K562 (cell line): Measurements from ENCODE around the gene FGF13. TPM values are rescaled to one million over a fixed set of nuclear protein-coding genes. Genes with fewer than 3 reads are reported as not detected.

Experiments used
- ATAC-seq: fragments of 200-7000 bp; cut with Tn5 transposase; 3 replicates; pipeline ENCODE4 v1.9.1; 2020; ENCODE audit warnings: moderate library complexity
- BruUV-seq: library from RNA; stranded (reverse); fragments of 400-500 nt; replicated peaks from 2 replicates; lab custom pipeline; 2021; lab: Mats Ljungman, UMichigan
- CTCF ChIA-PET: fragments of 300-600 bp; formaldehyde crosslinking; extraction: SDS; loops from one replicate; lab custom pipeline; 2021; ENCODE audit warnings: low intra/inter-chr PET ratio; lab: Yijun Ruan, JAX
- POLR2A ChIA-PET: fragments of 300-600, 350-650 bp; sonication (Branson Sonifier 250); formaldehyde crosslinking; extraction: SDS; loops from one replicate; lab custom pipeline; 2021; ENCODE audit warnings: antibody characterized with exemption, inconsistent platforms; lab: Yijun Ruan, JAX
- DNase-seq, 4 experiments: peaks; one replicate each; pipeline versions ENCODE4 v3.0.0 to v3.0.0-alpha.2; 2011 to 2018; ENCODE audit warnings: low spot score in 3 of 4, mixed read lengths in 3 of 4; ENCODE audit errors: extremely low read depth in 1 of 4
- FAIRE-seq: peaks from 2 replicates; lab custom pipeline; 2011; peaks lifted over from hg19 to GRCh38; lab: Jason Lieb, UNC
- H2AFZ ChIP-seq: 2 replicates; pipeline ENCODE4 v1.6.0; 2011; ENCODE audit warnings: low read depth, low read length, control low read depth, inconsistent platforms
- H3K27ac ChIP-seq: fragments of 200-600 bp; 3 replicates; pipeline ENCODE4 v1.8.0; 2011; ENCODE audit warnings: low read depth, mild to moderate bottlenecking, control low read depth, inconsistent platforms, low read length, moderate library complexity, mixed read lengths; ENCODE audit errors: extremely low read depth
- H3K27me3 ChIP-seq, 2 experiments: fragments of 300-600 bp in 1 of 2; 2 replicates in 1 of 2; 3 replicates in 1 of 2; pipeline versions ENCODE4 v1.6.0 to v1.8.0; 2011; ENCODE audit warnings: inconsistent platforms in 2 of 2, low read length in 2 of 2, mild to moderate bottlenecking in 1 of 2, mixed read lengths in 1 of 2, moderate library complexity in 1 of 2; ENCODE audit not compliant: control insufficient read depth in 2 of 2, insufficient read depth in 2 of 2
- H3K36me3 ChIP-seq: fragments of 300-600 bp; 3 replicates; pipeline ENCODE4 v1.8.0; 2011; ENCODE audit warnings: mild to moderate bottlenecking, low read length, inconsistent platforms; ENCODE audit not compliant: control insufficient read depth, insufficient read depth
- H3K4me1 ChIP-seq, 2 experiments: fragments of 200-600 bp in 1 of 2; replicated peaks in 1 of 2; 2 replicates in 1 of 2; 3 replicates in 1 of 2; pipeline versions ENCODE4 v1.5.1 to v1.8.0; 2011; ENCODE audit warnings: inconsistent platforms in 2 of 2, low read length in 2 of 2, mild to moderate bottlenecking in 1 of 2, mixed read lengths in 1 of 2, moderate library complexity in 1 of 2; ENCODE audit not compliant: control insufficient read depth in 2 of 2, insufficient read depth in 2 of 2
- H3K4me2 ChIP-seq: 2 replicates; pipeline ENCODE4 v1.6.1; 2011; ENCODE audit warnings: low read length, control low read depth, inconsistent platforms, mixed read lengths; ENCODE audit not compliant: insufficient read depth
- H3K4me3 ChIP-seq: fragments of 200-600 bp; sonication (generic), shearing (Covaris generic); 2 replicates; pipeline ENCODE4 v1.5.1; 2016; ENCODE audit warnings: control low read depth, inconsistent platforms
- H3K79me2 ChIP-seq: fragments of 200-600 bp; 3 replicates; pipeline ENCODE4 v1.8.0; 2011; ENCODE audit warnings: low read length, inconsistent platforms; ENCODE audit not compliant: control insufficient read depth, insufficient read depth
- H3K9ac ChIP-seq, 2 experiments: 2 replicates each; pipeline versions ENCODE4 v1.6.0 to v1.6.1; 2011; ENCODE audit warnings: low read depth in 2 of 2, low read length in 2 of 2, control low read depth in 1 of 2, inconsistent platforms in 1 of 2, mild to moderate bottlenecking in 1 of 2, mixed read lengths in 1 of 2; ENCODE audit not compliant: insufficient read depth in 1 of 2
- H3K9me1 ChIP-seq: one replicate; pipeline ENCODE4 v1.6.0; 2011; ENCODE audit warnings: inconsistent platforms, mild to moderate bottlenecking, low read length, moderate library complexity; ENCODE audit not compliant: control insufficient read depth, insufficient read depth
- H3K9me3 ChIP-seq: replicated peaks from 2 replicates; pipeline ENCODE4 v1.5.1; 2011; ENCODE audit warnings: low read depth, low read length, inconsistent platforms; ENCODE audit not compliant: control insufficient read depth, insufficient read depth
- H4K20me1 ChIP-seq: replicated peaks from 2 replicates; pipeline ENCODE4 v1.6.1; 2011; ENCODE audit warnings: low read length, inconsistent platforms, mixed read lengths; ENCODE audit not compliant: control insufficient read depth, insufficient read depth
- ILK ChIP-seq: fragments of 450-650 bp; IDR thresholded peaks from 2 replicates; pipeline ENCODE4 v1.6.1; 2016; ENCODE audit warnings: missing genetic modification characterization, low read depth, mild to moderate bottlenecking, missing compliant biosample characterization, moderate library complexity, borderline replicate concordance
- SIN3A ChIP-seq, 2 experiments: fragments of 150-350 bp in 1 of 2; IDR thresholded peaks; 2 replicates each; pipeline ENCODE4 v1.6.1; 2011 to 2016; ENCODE audit warnings: borderline replicate concordance in 2 of 2, low read depth in 2 of 2, low read length in 2 of 2, mild to moderate bottlenecking in 2 of 2, moderate library complexity in 2 of 2; ENCODE audit not compliant: control insufficient read depth in 1 of 2
- ZNF57 ChIP-seq: fragments of 450-650 bp; formaldehyde crosslinking; IDR thresholded peaks from 2 replicates; pipeline ENCODE4 v1.4.0; 2020; ENCODE audit warnings: mild to moderate bottlenecking, moderate library complexity
- WGBS: fragments of 100-300 bp; shearing (Covaris generic); methylation state at CpG from one replicate; pipeline ENCODE4 v1.1.6; 2016; ENCODE audit warnings: low coverage, mixed read lengths; ENCODE audit not compliant: insufficient coverage; ENCODE audit errors: missing lambda C conversion rate; 5-methylcytosine and 5-hydroxymethylcytosine counted together
- in situ Hi-C: fragments of 300-500 bp; cut with MboI; formaldehyde crosslinking; loops from 4 replicates; pipeline ENCODE4 v1.15.0; 2018; ENCODE audit warnings: inconsistent platforms, mixed read lengths
- intact Hi-C: fragments of 100-400 bp; cut with micrococcal nuclease; formaldehyde crosslinking; loops from 2 replicates; pipeline ENCODE4 v1.14.2; 2022
- polyA plus RNA-seq, 8 experiments: library from polyadenylated mRNA; depleted of rRNA in 4 of 8; stranded (reverse) in 5 of 8; unstranded in 3 of 8; fragments of >200 nt; fragmentation: Nextera tagmentation in 2 of 8; fragmentation: Illumina TruSeq in 1 of 8; extraction: Ambion mirVana in 2 of 8; extraction: Trizol in 1 of 8; gene quantifications; 2 replicates each; pipeline versions ENCODE4 v1.2.1 to v1.2.3, GENCODE V29; 2011 to 2014; ENCODE audit warnings: inconsistent platforms in 1 of 8, missing spikeins in 1 of 8
- total RNA-seq, 7 experiments: library from RNA; depleted of rRNA in 6 of 7; stranded (reverse); fragments of >200 nt in 6 of 7; fragmentation: Illumina TruSeq in 2 of 7; extraction: Trizol in 2 of 7; gene quantifications; 2 replicates each; pipeline versions ENCODE4 v1.2.1 to v1.2.3, GENCODE V29; 2011 to 2021; ENCODE audit warnings: low replicate concordance in 1 of 7
- TF ChIP-seq, protein P1 (sequence below): fragments of 450-650 bp; formaldehyde crosslinking; IDR thresholded peaks from 2 replicates; pipeline ENCODE4 v1.4.0; 2020; ENCODE audit warnings: mild to moderate bottlenecking, mixed read lengths
- TF ChIP-seq, protein P2 (sequence below): sonication (generic); formaldehyde crosslinking; IDR thresholded peaks from 2 replicates; pipeline ENCODE4 v1.8.1; 2023; ENCODE audit warnings: mild to moderate bottlenecking, missing genetic modification reagents

The FGF13 gene
- total and polyA plus RNA-seq, 9 of the 15 experiments (the other 6 are each of a cell fraction or from before 2014, with no cell fraction given): 14.8 to 95.7 (median 60.8) TPM

GRCh38 chrX:138759217-138759943 lies 47.9 kb upstream of the FGF13 start:
- ChIA-PET CTCF (no interaction called here), POLR2A (interaction anchor here (0.6 kb wide), 1 partner anchor 113 kb away, joined by 3 read pairs; no protein-coding TSS in a partner anchor)
- Histone ChIP-seq H3K36me3 (no peaks in the 10 kb centered on the region), H3K4me2 (no peak overlapping the region), H3K27ac (no peak overlapping the region), H3K9me3 (no peaks in the 10 kb centered on the region), H4K20me1 (no peaks in the 10 kb centered on the region), H3K79me2 (no peaks in the 10 kb centered on the region), H3K9ac (no peak overlapping the region), H3K4me3 (no peak overlapping the region), H3K4me1 (no peaks in the 10 kb centered on the region), H2AFZ (no peak overlapping the region), H3K27me3 (no peaks in the 10 kb centered on the region), H3K9me1 (no peaks in the 10 kb centered on the region)
- intact Hi-C loops: no loop called here
- no peak for DNase-seq
- ATAC-seq: no peak
- TF ChIP-seq ILK (no peak), ZNF57 (no peak), SIN3A (IDR thresholded peaks at IDR 0.05; ENCODE audit: borderline replicate concordance in 2 of 2, control insufficient read depth in 1 of 2, low read depth in 2 of 2, low read length in 2 of 2) (no peak)
- TF ChIP-seq, protein P1, sequence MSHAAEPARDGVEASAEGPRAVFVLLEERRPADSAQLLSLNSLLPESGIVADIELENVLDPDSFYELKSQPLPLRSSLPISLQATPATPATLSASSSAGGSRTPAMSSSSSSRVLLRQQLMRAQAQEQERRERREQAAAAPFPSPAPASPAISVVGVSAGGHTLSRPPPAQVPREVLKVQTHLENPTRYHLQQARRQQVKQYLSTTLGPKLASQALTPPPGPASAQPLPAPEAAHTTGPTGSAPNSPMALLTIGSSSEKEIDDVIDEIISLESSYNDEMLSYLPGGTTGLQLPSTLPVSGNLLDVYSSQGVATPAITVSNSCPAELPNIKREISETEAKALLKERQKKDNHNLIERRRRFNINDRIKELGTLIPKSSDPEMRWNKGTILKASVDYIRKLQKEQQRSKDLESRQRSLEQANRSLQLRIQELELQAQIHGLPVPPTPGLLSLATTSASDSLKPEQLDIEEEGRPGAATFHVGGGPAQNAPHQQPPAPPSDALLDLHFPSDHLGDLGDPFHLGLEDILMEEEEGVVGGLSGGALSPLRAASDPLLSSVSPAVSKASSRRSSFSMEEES: peak; percentile 70
- TF ChIP-seq, protein P2, sequence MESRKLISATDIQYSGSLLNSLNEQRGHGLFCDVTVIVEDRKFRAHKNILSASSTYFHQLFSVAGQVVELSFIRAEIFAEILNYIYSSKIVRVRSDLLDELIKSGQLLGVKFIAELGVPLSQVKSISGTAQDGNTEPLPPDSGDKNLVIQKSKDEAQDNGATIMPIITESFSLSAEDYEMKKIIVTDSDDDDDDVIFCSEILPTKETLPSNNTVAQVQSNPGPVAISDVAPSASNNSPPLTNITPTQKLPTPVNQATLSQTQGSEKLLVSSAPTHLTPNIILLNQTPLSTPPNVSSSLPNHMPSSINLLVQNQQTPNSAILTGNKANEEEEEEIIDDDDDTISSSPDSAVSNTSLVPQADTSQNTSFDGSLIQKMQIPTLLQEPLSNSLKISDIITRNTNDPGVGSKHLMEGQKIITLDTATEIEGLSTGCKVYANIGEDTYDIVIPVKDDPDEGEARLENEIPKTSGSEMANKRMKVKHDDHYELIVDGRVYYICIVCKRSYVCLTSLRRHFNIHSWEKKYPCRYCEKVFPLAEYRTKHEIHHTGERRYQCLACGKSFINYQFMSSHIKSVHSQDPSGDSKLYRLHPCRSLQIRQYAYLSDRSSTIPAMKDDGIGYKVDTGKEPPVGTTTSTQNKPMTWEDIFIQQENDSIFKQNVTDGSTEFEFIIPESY (CRISPR knock-in tag): no peak
- in situ Hi-C loops: loop anchor here (25.0 kb wide), 1 partner anchor 803 kb away; no protein-coding TSS in a partner anchor
- no TSS peak for BruUV-seq
- no peak for FAIRE-seq
- WGBS: 71% methylated on average over 5 of the region's 5 CpGs
